ENCODE results near the gene IRX4. TPM values are rescaled to one million over a fixed set of nuclear protein-coding genes. Genes with fewer than 3 reads are reported as not detected.

The IRX4 gene
- total RNA-seq, 2 donors from 2014 or later: not detected

DNA sequence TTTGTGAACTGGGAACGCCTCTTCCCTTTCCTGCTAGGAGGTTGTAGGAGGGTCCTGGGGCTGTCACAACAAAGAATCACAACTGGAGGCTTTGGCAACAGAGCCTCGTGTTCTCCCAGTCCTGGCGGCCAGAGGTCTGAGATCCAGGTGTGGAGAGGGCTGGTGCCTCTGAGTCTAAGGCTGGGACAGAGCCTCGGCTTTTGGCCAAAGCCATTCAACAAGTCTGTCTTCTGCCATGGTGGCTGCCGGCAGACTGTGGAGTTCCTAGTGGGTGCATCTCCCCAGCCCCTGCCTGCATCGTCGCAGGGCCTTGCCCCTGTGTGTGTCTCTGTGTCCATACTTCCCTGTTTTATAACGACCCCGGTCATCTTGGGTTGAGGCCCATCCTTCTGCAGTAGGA lies 9.5 kb upstream of the IRX4 start:
- H3K4me3 ChIP-seq: no peak overlapping the region
- no peaks in the 10 kb centered on the region for H3K9me3 ChIP-seq
- no peaks in the 10 kb centered on the region for H3K4me1 ChIP-seq (ENCODE audit: control insufficient read depth in 1 of 2, low read depth in 2 of 2)
- H3K27ac ChIP-seq: no peak overlapping the region
- TF ChIP-seq, protein P1, sequence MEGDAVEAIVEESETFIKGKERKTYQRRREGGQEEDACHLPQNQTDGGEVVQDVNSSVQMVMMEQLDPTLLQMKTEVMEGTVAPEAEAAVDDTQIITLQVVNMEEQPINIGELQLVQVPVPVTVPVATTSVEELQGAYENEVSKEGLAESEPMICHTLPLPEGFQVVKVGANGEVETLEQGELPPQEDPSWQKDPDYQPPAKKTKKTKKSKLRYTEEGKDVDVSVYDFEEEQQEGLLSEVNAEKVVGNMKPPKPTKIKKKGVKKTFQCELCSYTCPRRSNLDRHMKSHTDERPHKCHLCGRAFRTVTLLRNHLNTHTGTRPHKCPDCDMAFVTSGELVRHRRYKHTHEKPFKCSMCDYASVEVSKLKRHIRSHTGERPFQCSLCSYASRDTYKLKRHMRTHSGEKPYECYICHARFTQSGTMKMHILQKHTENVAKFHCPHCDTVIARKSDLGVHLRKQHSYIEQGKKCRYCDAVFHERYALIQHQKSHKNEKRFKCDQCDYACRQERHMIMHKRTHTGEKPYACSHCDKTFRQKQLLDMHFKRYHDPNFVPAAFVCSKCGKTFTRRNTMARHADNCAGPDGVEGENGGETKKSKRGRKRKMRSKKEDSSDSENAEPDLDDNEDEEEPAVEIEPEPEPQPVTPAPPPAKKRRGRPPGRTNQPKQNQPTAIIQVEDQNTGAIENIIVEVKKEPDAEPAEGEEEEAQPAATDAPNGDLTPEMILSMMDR (IDR thresholded peaks at IDR 0.05): no peak
- DNase-seq (ENCODE audit: low spot score) (no peak), ATAC-seq (ENCODE audit: insufficient number of reproducible peaks, low FRiP score, low read depth) (no peak)
- no peaks in the 10 kb centered on the region for H3K36me3 ChIP-seq
- no peaks in the 10 kb centered on the region for H3K27me3 ChIP-seq (replicated peaks; ENCODE audit: insufficient read depth)

DNA sequence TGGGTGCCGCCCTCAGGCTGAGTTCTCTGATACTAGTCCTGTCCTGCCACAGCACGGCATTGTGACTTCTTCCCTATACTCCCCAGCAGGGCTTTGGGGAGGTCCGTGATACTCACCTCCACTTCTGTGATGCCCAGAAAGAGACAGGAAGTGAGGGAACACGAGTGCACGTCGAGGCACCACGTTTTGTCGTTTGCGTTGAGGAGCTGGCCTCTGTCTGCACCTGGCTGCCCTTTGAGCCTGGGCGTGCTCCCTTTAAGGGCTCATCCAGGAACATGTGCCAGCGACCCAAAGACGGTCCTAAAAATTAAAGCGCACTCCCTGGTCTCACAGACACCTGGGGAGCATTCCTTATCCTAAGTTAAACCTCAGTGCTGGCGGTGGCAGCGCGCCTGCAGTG lies 8.7 kb upstream of the IRX4 start:
- ATAC-seq (ENCODE audit: insufficient number of reproducible peaks, low FRiP score, low read depth) (no peak), DNase-seq (ENCODE audit: low spot score) (no peak)
- Histone ChIP-seq H3K36me3 (no peaks in the 10 kb centered on the region), H3K27ac (no peak overlapping the region), H3K4me3 (no peak overlapping the region), H3K27me3 (replicated peaks; ENCODE audit: insufficient read depth) (no peaks in the 10 kb centered on the region), H3K4me1 (ENCODE audit: control insufficient read depth in 1 of 2, low read depth in 2 of 2) (no peaks in the 10 kb centered on the region), H3K9me3 (no peaks in the 10 kb centered on the region)
- TF ChIP-seq, protein P1 (IDR thresholded peaks at IDR 0.05): no peak

GRCh38 chr5:1890296-1890695 lies 7.6 kb upstream of the IRX4 start:
- Histone ChIP-seq H3K9me3 (no peaks in the 10 kb centered on the region), H3K27me3 (replicated peaks; ENCODE audit: insufficient read depth) (no peaks in the 10 kb centered on the region), H3K27ac (no peak overlapping the region), H3K36me3 (no peaks in the 10 kb centered on the region), H3K4me3 (no peak overlapping the region), H3K4me1 (ENCODE audit: control insufficient read depth in 1 of 2, low read depth in 2 of 2) (no peaks in the 10 kb centered on the region)
- TF ChIP-seq, protein P1 (IDR thresholded peaks at IDR 0.05): no peak
- DNase-seq (ENCODE audit: low spot score): no peak
- no peak for ATAC-seq (ENCODE audit: insufficient number of reproducible peaks, low FRiP score, low read depth)

DNA sequence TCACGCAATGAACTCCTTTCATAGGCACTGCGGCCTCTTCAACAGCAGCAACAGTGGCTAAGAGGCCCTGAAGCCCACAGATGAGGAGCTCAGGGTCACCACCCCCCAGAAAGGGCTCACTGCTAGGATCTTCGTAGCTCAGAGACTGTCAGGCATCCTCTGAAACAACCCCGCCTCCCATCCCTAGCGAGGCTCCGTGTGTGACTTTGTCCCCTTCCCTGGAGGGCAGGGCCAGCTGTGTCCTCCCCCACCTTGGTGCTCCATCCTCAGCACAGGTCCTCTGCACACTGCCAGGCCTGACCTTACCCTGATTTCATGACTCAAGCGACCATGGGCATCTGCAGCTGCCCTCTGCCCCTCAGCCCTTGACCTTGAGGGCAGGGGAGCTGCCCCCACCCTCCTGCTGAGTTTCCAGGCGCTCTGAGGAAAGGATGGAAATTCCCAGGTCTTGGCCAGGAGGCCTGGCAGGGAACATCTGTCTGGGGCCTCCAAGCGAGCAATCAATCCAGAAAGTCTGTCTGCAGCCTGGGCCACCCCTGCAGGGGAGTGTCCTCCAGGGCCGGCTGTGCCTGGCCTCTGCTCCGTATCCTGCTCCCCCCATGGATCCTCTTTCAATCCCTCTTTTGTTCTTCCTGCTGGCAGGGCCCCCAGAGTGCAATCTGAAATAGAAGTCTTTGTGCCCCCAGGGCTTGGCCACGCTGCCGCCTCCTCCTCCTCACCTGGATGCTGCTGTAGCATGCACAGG lies 6.8 kb upstream of the IRX4 start:
- H3K27me3 ChIP-seq (replicated peaks; ENCODE audit: insufficient read depth): no peaks in the 10 kb centered on the region
- no peak for ATAC-seq (ENCODE audit: insufficient number of reproducible peaks, low FRiP score, low read depth)
- no peak overlapping the region for H3K27ac ChIP-seq

GRCh38 chr5:1888541-1889251 lies 6.0 kb upstream of the IRX4 start:
- Histone ChIP-seq H3K9me3 (no peaks in the 10 kb centered on the region), H3K27me3 (replicated peaks; ENCODE audit: insufficient read depth) (peaks cover 6% of the 10 kb centered on the region), H3K36me3 (no peaks in the 10 kb centered on the region), H3K4me1 (ENCODE audit: control insufficient read depth in 1 of 2, low read depth in 2 of 2) (peaks cover 0 to 5% of the 10 kb centered on the region in 2 donors), H3K4me3 (no peak overlapping the region), H3K27ac (no peak overlapping the region)
- ATAC-seq (ENCODE audit: insufficient number of reproducible peaks, low FRiP score, low read depth): no peak
- TF ChIP-seq, protein P1 (IDR thresholded peaks at IDR 0.05): no peak
- no peak for DNase-seq (ENCODE audit: low spot score)

More for the DNA sequence above, 6.8 kb upstream of the IRX4 start:
- Histone ChIP-seq H3K9me3 (no peaks in the 10 kb centered on the region), H3K4me3 (no peak overlapping the region), H3K36me3 (no peaks in the 10 kb centered on the region), H3K4me1 (ENCODE audit: control insufficient read depth in 1 of 2, low read depth in 2 of 2) (no peaks in the 10 kb centered on the region)
- TF ChIP-seq, protein P1 (IDR thresholded peaks at IDR 0.05): no peak
- no peak for DNase-seq (ENCODE audit: low spot score)

Measured in thoracic aorta (tissue), 2 donors.